Measurements from ENCODE around the gene LPP.

DNA sequence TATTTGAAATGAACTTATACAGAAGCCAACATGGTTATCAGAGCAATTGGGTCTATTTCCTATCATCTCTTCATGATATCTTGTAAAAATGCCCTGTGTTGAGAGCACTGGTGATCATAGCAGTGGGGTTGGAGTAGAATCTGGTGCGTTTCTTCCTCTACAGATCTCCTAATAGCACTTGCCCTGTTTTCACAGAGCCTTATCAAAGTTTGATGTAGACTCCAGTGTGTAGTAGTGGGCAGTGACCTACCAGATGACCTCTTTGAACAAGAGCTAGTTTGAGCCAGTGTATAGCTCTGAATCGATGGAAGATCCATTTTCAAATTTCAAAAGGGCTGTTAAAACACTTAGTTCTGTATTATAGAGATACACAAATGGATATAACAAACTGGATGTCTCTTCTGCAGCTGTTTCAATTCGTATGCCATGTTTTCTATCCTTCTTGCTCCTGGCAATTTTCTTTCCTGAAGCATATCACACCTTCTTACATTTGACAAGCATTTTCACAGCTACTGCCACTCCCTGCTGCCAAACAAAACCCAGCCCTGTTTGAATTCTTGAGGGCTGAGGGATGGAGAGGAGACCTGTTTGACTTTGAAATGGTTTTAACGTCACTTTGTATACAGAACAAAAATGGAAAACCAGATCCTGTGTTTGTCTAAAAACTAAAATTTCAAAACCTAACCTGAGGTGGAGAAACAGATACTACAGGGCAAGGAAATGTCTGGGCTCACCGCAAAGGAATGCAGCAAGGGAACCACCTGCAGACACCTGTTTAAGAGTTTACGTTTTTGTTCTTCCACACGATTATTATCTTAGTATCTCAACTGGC is 663.4 kb downstream of the LPP start:
- TF ChIP-seq POLR2A (IDR thresholded peaks at IDR 0.05; ENCODE audit: low read depth, low read length), result no peak
- TF ChIP-seq SPI1 (IDR thresholded peaks at IDR 0.05; ENCODE audit: low read depth, low read length), result no peak
- TF ChIP-seq POLR2AphosphoS5 (IDR thresholded peaks at IDR 0.05; ENCODE audit: low read depth, low read length), result no peak
- TF ChIP-seq PAX5 (IDR thresholded peaks at IDR 0.05; ENCODE audit: insufficient read depth, low read length, severe bottlenecking), result no peak
- TF ChIP-seq TAF1 (IDR thresholded peaks at IDR 0.05; ENCODE audit: low read depth, low read length), result no peak

Measured in GM12891 (cell line).